Gastroesophageal sphincter (tissue), 4 donors: ENCODE results near the gene NCSTN. TPM values are rescaled to one million over a fixed set of nuclear protein-coding genes. Genes with fewer than 3 reads are reported as not detected.

ENCODE experiments used
- ATAC-seq: fragments of 150-250 bp; one replicate; pipeline ENCODE4 v1.9.1; 2016; ENCODE audit warnings: mild to moderate bottlenecking, moderate library complexity
- H3K27ac ChIP-seq, 4 donors: fragments of 200-600 bp; sonication (generic) in 3 of 4; 1 replicate in 3 of 4; 2 replicates in 1 of 4; pipeline ENCODE4 v1.5.1; 2016 to 2019
- H3K27me3 ChIP-seq: fragments of 200-600 bp; sonication (generic); one replicate; pipeline ENCODE4 v1.5.1; 2019
- H3K36me3 ChIP-seq, 2 donors: fragments of 200-600 bp; sonication (generic); one replicate each; pipeline ENCODE4 v1.5.1; 2019; ENCODE audit warnings: control low read depth in 1 of 2
- H3K4me1 ChIP-seq, 3 donors: fragments of 200-600 bp; sonication (generic); 1 replicate in 2 of 3; 2 replicates in 1 of 3; pipeline ENCODE4 v1.5.1; 2016 to 2019; ENCODE audit warnings: control low read depth in 2 of 3
- H3K4me3 ChIP-seq, 2 donors: fragments of 200-600 bp; sonication (generic); one replicate each; pipeline ENCODE4 v1.5.1; 2019; ENCODE audit warnings: mild to moderate bottlenecking in 1 of 2, moderate library complexity in 1 of 2
- H3K9me3 ChIP-seq, 3 donors: fragments of 200-600 bp; sonication (generic); one replicate each; pipeline ENCODE4 v1.5.1; 2017 to 2019; ENCODE audit warnings: control low read depth in 2 of 3
- EP300 ChIP-seq: sonication (generic); formaldehyde crosslinking; IDR thresholded peaks from one replicate; pipeline ENCODE4 v1.6.1; 2017; ENCODE audit warnings: antibody characterized with exemption, mild to moderate bottlenecking
- POLR2A ChIP-seq, 2 donors: fragments of 450-650 bp; IDR thresholded peaks; one replicate each; pipeline ENCODE4 v1.6.1; 2017; ENCODE audit warnings: antibody characterized with exemption in 2 of 2, mild to moderate bottlenecking in 2 of 2, moderate library complexity in 1 of 2
- POLR2AphosphoS5 ChIP-seq: sonication (generic); formaldehyde crosslinking; IDR thresholded peaks from one replicate; pipeline ENCODE4 v1.6.1; 2017; ENCODE audit warnings: antibody characterized with exemption
- WGBS, 2 donors: methylation state at CpG; one replicate each; pipeline ENCODE4 v1.1.5; 2018; ENCODE audit warnings: low coverage in 1 of 2; 5-methylcytosine and 5-hydroxymethylcytosine counted together
- total RNA-seq, 4 donors: library from RNA; depleted of rRNA; stranded (reverse); fragments of >200 nt; gene quantifications; one replicate each; pipeline ENCODE4 v1.1.0, GENCODE V29; 2016
- TF ChIP-seq, protein P1 (sequence below), 4 experiments: fragments of 200-600 bp in 2 of 4; fragments of 450-650 bp in 2 of 4; sonication (generic) in 1 of 4; IDR thresholded peaks; one replicate each; pipeline ENCODE4 v1.5.1; 2017 to 2019; ENCODE audit warnings: antibody characterized with exemption in 4 of 4, mild to moderate bottlenecking in 2 of 4, moderate library complexity in 2 of 4

Gene NCSTN
- total RNA-seq, 4 donors from 2014 or later: 41.5 to 49.2 (median 47.5) TPM

DNA sequence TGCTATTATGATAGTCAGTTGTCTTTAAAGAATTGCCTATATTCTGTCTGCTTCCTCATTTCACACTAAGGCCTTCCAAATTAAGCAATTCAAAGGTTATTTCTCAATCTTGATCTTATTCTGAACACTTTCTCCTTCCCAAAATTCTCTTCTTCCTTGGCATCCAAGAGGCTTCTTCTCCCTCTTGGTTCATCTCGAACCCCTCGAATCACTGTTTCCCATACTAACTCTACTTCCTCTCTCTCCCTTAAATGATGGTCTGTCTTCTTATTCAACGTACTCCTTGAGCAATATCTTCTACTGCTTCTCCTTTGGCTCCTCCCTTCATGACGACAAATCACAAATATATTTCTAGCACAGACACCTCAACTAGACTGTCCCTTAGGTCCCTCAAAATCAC lies 4.6 kb upstream of the NCSTN start:
- Histone ChIP-seq H3K36me3 (peaks cover 0 to 66% of the 10 kb centered on the region in 2 donors), H3K27me3 (no peaks in the 10 kb centered on the region), H3K9me3 (no peaks in the 10 kb centered on the region), H3K4me1 (peaks cover 5 to 28% (median 6%) of the 10 kb centered on the region in 3 donors), H3K4me3 (no peak overlapping the region), H3K27ac (no peak overlapping the region)
- WGBS, 2 donors: 61 to 87% methylated on average over 4 of the region's 4 CpGs
- TF ChIP-seq, protein P1, sequence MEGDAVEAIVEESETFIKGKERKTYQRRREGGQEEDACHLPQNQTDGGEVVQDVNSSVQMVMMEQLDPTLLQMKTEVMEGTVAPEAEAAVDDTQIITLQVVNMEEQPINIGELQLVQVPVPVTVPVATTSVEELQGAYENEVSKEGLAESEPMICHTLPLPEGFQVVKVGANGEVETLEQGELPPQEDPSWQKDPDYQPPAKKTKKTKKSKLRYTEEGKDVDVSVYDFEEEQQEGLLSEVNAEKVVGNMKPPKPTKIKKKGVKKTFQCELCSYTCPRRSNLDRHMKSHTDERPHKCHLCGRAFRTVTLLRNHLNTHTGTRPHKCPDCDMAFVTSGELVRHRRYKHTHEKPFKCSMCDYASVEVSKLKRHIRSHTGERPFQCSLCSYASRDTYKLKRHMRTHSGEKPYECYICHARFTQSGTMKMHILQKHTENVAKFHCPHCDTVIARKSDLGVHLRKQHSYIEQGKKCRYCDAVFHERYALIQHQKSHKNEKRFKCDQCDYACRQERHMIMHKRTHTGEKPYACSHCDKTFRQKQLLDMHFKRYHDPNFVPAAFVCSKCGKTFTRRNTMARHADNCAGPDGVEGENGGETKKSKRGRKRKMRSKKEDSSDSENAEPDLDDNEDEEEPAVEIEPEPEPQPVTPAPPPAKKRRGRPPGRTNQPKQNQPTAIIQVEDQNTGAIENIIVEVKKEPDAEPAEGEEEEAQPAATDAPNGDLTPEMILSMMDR (IDR thresholded peaks at IDR 0.05): no peak
- no peak for TF ChIP-seq EP300
- no peak for TF ChIP-seq POLR2AphosphoS5
- TF ChIP-seq POLR2A (IDR thresholded peaks at IDR 0.05): no peak
- no peak for ATAC-seq

DNA sequence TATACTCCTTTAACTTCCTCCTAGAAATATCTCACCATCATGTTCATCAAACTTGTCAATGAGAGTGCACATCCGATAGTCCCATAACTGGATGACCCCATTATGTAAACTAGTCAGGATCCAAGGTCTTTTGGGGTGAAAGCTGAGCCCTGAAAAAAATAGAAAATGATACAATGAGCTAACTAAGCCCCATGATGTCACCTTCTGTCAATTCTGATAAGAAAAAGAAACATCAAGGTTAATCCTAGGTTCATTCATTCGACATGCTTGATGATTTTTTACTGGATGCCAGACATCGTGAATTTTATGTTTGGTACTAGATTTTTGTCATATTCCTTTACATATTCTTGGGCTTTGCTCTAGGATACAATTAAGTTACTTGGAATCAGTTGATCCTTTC lies 3.0 kb upstream of the NCSTN start:
- TF ChIP-seq, protein P1 (IDR thresholded peaks at IDR 0.05): no peak
- TF ChIP-seq POLR2A (IDR thresholded peaks at IDR 0.05) (no peak), POLR2AphosphoS5 (no peak), EP300 (no peak)
- Histone ChIP-seq H3K36me3 (peaks cover 0 to 55% of the 10 kb centered on the region in 2 donors), H3K4me3 (no peak overlapping the region), H3K4me1 (peaks cover 6 to 42% (median 7%) of the 10 kb centered on the region in 3 donors), H3K9me3 (no peaks in the 10 kb centered on the region), H3K27me3 (no peaks in the 10 kb centered on the region), H3K27ac (no peak overlapping the region)
- no peak for ATAC-seq
- 47 to 69% methylated on average over 3 of the region's 3 CpGs for whole genome bisulfite sequencing, 2 donors

DNA sequence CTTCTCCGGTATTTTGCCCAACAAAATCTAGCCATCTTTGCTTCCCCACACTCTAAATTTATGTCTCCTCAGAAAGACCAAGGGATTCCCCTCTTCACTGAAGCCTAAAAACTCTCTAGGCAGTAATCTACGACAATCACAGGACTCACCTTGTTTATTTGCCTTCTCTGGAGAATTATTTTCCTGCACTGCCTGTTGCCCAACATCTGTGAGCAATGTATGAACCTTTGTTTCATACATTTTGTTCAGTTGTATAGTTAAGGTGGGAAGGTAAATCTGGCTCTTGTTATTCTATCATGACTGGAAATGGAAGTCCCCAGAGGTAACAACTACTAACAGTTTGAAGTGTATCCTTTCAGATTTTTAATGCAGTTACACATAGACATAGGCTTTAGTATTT lies 2.3 kb upstream of the NCSTN start:
- Histone ChIP-seq H3K27ac (no peak overlapping the region), H3K36me3 (peaks cover 0 to 54% of the 10 kb centered on the region in 2 donors), H3K9me3 (no peaks in the 10 kb centered on the region), H3K4me3 (no peak overlapping the region), H3K27me3 (no peaks in the 10 kb centered on the region), H3K4me1 (peaks cover 6 to 48% (median 7%) of the 10 kb centered on the region in 3 donors)
- WGBS, 2 donors: 39 to 65% methylated on average over 2 of the region's 2 CpGs
- no peak for ATAC-seq
- TF ChIP-seq, protein P1 (IDR thresholded peaks at IDR 0.05): no peak
- TF ChIP-seq POLR2AphosphoS5 (no peak), EP300 (no peak), POLR2A (IDR thresholded peaks at IDR 0.05) (no peak)

DNA sequence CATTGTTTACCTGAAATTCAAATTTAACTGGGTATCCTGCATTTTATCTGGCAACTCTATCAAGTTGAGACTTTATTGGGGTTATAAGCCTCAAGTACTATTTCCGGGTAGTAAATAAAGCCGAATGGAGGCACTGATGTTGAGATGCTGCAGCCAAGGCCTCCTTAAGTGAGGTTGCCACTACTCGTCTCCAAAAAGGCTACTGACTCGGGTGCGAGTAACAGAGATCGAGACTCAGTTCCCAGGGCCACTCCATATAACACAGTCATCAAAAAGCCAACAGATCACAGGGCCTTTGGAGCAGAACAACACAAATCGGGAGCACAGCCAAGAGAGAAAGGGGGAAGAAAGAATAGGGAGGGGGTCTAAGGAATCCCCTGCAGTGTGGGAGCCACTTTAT lies 657 bp upstream of the NCSTN start:
- H3K4me3 ChIP-seq: peak overlapping the region; percentile 86 to 91
- WGBS, 2 donors: 0% methylated on average over 4 to 5 of the region's 7 CpGs

DNA sequence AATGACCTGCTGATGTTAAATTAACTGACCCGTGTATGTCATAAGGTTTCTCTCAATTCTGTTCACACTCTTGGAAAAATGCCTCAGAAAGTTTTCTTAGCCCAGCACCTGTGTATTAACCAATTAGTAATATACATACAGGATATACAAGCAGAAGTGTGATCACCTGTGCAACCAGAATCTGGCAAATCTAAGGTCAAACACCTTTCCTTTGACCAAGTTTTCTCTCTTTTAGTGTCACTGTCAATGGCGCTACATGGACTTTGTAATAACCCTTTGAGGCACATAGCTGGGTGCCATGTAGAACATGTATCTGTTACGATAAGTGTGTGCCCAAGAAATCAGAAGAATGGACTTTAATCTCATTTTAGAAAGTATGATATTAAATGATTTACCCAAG lies 1.1 kb downstream of the NCSTN start:
- H3K4me1 ChIP-seq: peaks cover 6 to 61% (median 7%) of the 10 kb centered on the region in 3 donors
- no peaks in the 10 kb centered on the region for H3K27me3 ChIP-seq
- no peaks in the 10 kb centered on the region for H3K9me3 ChIP-seq
- peak overlapping the region; percentile 86 to 91 for H3K4me3 ChIP-seq
- 69 to 72% methylated on average over 3 of the region's 3 CpGs for whole genome bisulfite sequencing, 2 donors
- H3K27ac ChIP-seq: peak overlapping the region in 1 of 4 donors; percentile 90
- peaks cover 0 to 54% of the 10 kb centered on the region in 2 donors for H3K36me3 ChIP-seq
- no peak for ATAC-seq
- no peak for TF ChIP-seq POLR2AphosphoS5
- TF ChIP-seq, protein P1 (IDR thresholded peaks at IDR 0.05): no peak
- no peak for TF ChIP-seq EP300
- TF ChIP-seq POLR2A (IDR thresholded peaks at IDR 0.05): no peak

More for the DNA sequence above, 657 bp upstream of the NCSTN start:
- H3K9me3 ChIP-seq: no peaks in the 10 kb centered on the region
- H3K27me3 ChIP-seq: no peaks in the 10 kb centered on the region
- H3K27ac ChIP-seq: peak overlapping the region; percentile 85 to 93 (median 90)
- ATAC-seq: peak; percentile 2
- TF ChIP-seq EP300: no peak
- TF ChIP-seq, protein P1 (IDR thresholded peaks at IDR 0.05): no peak
- no peak for TF ChIP-seq POLR2A (IDR thresholded peaks at IDR 0.05)
- no peak for TF ChIP-seq POLR2AphosphoS5
- peaks cover 0 to 54% of the 10 kb centered on the region in 2 donors for H3K36me3 ChIP-seq
- peaks cover 6 to 61% (median 7%) of the 10 kb centered on the region in 3 donors for H3K4me1 ChIP-seq
